Naive B cell (primary cell): Measurements from ENCODE around the gene RNU1-2. TPM values are rescaled to one million over a fixed set of nuclear protein-coding genes. Genes with fewer than 3 reads are reported as not detected.

Experiments used
- polyA plus RNA-seq, 6 donors: library from polyadenylated mRNA; unstranded; fragments of 300-500 nt; fragmentation: Illumina TruSeq; gene quantifications; one replicate each; pipeline ENCODE4 v1.2.3, GENCODE V29; 2021; ENCODE audit warnings: low read depth in 6 of 6

Gene RNU1-2
- polyA plus RNA-seq, 6 donors from 2014 or later = 27.4 to 56.9 (median 45.9) TPM; not detected in 2

Other genes with a start within 250 kb of the RNU1-2 start
- 10 to 100 TPM in 4 of 6 donors, not detected in 2; 27.4 to 56.9 (median 45.9) TPM for gene RNU1-3, start 229.0 kb upstream of the RNU1-2 start, polyA plus RNA-seq
- gene RNU1-4, start 155.5 kb upstream of the RNU1-2 start, polyA plus RNA-seq = 10 to 100 TPM in 4 of 6 donors, not detected in 2; 27.4 to 56.9 (median 45.9) TPM
- 1 to 10 TPM; 1.4 to 4.0 (median 2.3) TPM for gene CROCC, start 26.0 kb downstream of the RNU1-2 start, polyA plus RNA-seq
- gene MFAP2, start 84.6 kb downstream of the RNU1-2 start, polyA plus RNA-seq = not detected
- 10 to 100 TPM in 5 of 6 donors, 1 to 10 TPM in 1; 6.3 to 39.6 (median 22.3) TPM for gene ATP13A2, start 115.9 kb downstream of the RNU1-2 start, polyA plus RNA-seq
- gene SDHB, start 158.1 kb downstream of the RNU1-2 start, polyA plus RNA-seq = 100 to 1,000 TPM; 133 to 248 (median 150) TPM
- gene PADI2, start 223.5 kb downstream of the RNU1-2 start, polyA plus RNA-seq = under 1 TPM in 4 of 6 donors, not detected in 2; 0.08 to 0.74 (median 0.09) TPM